Liver (tissue), 3 donors: ENCODE results near the gene SPAG16.

Source experiments
- ATF3 ChIP-seq: IDR thresholded peaks from 2 replicates; pipeline ENCODE4 v1.6.1; 2016; ENCODE audit warnings: antibody characterized with exemption
- CTCF ChIP-seq: fragments of 150-350 bp; IDR thresholded peaks from 2 replicates; pipeline ENCODE4 v1.5.1; 2017; ENCODE audit warnings: improper control_type of control experiment, low read depth, low read length; ENCODE audit not compliant: missing input control
- HNF4A ChIP-seq, 2 donors: conservative IDR thresholded peaks; 2 replicates each; pipeline ENCODE4 v1.6.1; 2016; ENCODE audit warnings: antibody characterized with exemption in 2 of 2, mild to moderate bottlenecking in 2 of 2
- YY1 ChIP-seq: IDR thresholded peaks from 2 replicates; pipeline ENCODE4 v1.6.1; 2016; ENCODE audit warnings: antibody characterized with exemption, mild to moderate bottlenecking
- donor health status: healthy.
- donor health status: healthy.

- TF ChIP-seq CTCF (no peak), ATF3 (no peak), YY1 (no peak), HNF4A (conservative IDR thresholded peaks at IDR 0.05) (no peak)
These were observed 205.8 kb downstream of the SPAG16 start for GRCh38 chr2:213490087-213490486.
